GM18870 (cell line): ENCODE data around the gene THG1L.
A peak's percentile ranks its signal among the peaks of the same experiment; 100 is the strongest.
"Not testable (repeated sequence)": the region's sequence is repeated elsewhere in the genome, so short reads cannot be mapped to it uniquely, and the experiment has no call there.

Experiments
- ATAC-seq: cut with Tn5 transposase; IDR thresholded peaks from one replicate; pipeline ENCODE4 v1.9.1; 2021; ENCODE audit warnings: moderate library complexity; ENCODE audit not compliant: unreplicated experiment

The THG1L gene

DNA sequence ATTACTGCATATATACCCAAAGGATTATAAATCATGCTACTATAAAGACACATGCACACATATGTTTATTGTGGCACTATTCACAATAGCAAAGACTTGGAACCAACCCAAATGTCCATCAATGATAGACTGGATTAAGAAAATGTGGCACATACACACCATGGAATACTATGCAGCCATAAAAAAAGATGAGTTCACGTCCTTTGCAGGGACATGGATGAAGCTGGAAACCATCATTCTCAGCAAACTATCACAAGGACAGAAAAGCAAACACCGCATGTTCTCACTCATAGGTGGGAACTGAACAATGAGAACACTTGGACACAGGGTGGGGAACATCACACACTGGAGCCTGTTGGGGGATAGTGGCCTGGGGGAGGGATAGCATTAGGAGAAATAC, 4.6 kb upstream of the THG1L start:
- ATAC-seq: not testable (repeated sequence)

DNA sequence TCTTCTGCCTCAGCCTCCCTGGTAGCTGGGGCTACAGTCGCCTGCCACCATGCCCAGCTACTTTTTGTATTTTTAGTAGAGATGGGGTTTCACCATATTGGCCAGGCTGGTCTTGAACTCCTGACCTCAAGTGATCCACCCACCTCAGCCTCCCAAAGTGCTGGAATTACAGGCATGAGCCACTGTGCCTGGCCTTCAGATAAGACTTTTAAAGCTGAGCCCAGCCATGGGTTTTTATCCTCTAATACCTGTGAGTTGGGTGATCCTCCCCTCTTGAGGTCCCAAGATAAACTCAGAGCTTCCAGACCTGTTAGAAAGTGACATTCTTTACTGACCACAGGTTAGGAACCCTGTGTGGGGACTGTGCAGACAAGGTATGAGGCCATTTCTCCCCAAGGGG, 3.4 kb upstream of the THG1L start:
- ATAC-seq: not testable (repeated sequence)

DNA sequence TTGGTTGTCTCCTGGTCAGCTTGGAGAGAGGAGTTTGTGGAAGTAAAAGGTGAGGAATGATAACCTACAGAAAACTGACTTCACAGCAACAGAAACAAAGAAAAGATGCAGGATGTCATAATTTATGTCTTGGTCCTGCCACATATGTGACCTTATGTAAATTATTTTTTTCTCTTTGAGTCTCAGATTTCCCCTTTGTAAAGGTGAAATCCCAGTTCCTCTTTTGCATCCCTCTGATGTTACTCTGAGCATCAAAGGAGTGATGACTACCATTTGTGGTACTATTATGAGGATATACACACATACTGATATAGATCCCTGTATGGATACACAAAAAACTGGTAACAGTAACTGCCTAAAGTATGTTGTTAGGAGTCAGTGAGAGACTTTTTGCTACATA, 1.4 kb upstream of the THG1L start:
- ATAC-seq: peak; percentile 87

DNA sequence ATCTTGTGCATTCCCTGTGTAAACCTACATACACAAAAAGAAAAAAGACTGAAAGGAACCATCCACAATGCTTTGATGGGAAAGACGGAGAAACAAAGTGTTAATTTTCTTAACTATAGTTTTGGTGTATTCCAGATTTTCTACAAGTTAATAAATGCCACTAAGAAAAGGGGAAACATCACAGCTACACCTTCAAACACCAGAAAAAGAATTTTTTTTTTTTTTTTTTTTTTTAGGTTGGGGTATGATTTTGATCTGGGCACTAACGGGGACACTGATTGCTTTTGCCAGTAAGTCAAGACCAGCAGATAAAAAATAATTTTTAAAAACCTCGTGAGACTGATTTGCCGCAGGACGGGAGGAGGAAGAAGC, 334 bp upstream of the THG1L start:
- no peak for ATAC-seq

GRCh38 chr5:157732130-157732514, 902 bp downstream of the THG1L start:
- no peak for ATAC-seq

DNA sequence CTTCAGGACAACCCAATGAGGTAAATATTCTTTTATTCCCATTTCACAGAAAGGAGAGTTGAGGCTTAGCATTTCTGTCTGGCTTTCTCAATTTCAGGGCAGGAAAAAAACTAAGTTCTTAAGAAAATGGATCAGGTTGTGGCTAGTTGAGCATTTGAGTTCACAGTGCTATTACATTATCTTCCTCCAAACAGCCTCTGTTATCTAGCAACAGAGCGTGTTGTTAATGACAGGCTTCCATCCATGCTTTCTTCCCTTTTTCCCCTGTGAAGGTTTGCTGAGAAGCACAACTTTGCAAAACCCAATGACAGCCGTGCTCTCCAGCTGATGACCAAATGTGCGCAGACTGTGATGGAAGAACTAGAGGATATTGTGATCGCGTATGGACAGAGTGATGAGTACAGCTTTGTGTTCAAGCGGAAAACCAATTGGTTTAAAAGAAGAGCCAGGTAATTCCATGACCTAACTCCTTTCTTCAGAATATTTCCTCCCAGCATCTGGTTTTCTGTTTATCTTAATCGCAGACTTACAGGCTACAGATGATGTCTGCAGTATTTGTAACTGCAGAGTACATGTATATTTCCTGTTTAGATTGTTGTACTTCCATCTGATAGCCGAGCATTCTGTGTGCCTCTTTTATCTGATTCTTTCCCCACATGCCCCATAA, 1.5 kb downstream of the THG1L start:
- ATAC-seq: no peak

DNA sequence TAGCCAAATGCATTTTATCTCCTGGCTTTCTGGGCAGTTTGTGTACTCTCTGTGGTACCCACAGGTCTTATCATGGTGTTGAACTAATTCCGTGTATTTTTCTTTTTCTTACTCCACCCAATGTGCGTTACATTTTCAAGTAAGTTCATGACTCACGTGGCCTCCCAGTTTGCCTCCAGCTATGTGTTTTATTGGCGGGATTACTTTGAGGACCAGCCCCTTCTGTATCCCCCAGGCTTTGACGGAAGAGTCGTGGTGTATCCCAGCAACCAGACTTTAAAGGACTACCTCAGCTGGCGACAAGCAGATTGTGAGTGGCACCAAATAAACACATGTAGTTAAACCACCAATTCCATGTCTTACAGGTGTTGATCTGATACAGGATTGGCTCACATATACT, 3.2 kb downstream of the THG1L start:
- no peak for ATAC-seq

DNA sequence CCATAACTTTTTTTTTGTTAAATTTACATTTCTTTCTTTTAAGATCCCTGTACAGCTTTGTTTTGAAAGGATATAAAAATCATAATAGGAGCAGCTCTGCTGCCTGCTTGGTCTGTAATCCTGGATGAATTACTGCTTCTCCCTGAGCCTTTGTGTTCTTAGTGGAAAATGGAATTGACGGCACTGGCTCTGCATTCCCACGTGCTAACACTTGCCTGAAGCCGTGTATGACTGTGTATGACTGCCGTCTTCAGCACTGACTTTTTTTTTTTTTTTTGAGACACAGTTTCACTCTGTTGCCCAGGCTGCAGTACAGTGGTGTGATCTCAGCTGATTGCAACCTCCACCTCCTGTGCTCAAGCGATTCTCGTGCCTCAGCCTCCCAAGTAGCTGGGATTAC, 4.8 kb downstream of the THG1L start:
- no peak for ATAC-seq

- ATAC-seq: no peak
Observed at GRCh38 chr5:157739388-157740228, 8.4 kb downstream of the THG1L start.

DNA sequence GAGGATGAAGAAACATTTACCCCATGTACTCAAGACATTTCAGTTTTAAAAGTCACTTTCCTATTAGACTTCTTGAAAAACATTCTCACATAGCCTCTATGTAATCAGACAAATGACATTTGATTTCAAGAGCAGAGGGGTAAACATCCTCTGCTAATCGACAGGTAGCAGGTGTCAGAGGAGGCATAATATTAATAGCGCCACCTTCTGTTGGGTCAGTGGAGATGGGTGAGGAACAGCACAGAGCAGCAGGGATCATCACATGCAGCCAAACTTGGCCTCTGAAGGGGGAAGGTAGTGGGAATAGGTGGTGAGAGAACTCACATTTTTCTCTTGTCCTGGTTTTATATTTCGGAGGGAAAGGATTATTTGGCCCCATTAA, 9.0 kb downstream of the THG1L start:
- no peak for ATAC-seq

DNA sequence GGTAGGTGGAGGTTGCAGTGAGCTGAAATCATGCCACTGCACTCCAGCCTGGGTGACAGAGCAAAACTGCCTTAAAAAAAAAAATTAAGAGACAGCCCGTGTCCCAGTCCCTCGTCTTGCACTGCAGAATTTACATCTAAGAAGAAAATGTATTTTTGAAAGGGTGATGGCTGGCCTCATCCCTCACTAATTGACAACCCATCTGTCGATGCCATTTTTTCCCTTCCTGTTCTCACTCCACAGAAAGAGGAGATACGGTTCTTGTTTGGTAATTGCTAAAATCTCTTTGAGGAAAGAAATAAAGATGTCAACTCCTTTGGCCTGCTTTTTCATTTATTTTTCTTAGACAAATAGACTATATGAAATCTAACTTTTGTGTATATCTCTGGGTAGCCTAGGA, 9.9 kb downstream of the THG1L start:
- ATAC-seq: no peak

- ATAC-seq: peak; percentile 68
Observed at GRCh38 chr5:157743163-157744050, 12.2 kb downstream of the THG1L start, which contains the start of gene LSM11. Gene LSM11 (plus strand): TSS chr5:157743712. CDS start chr5:157743751, 39 bp downstream.

- ATAC-seq: no peak
Observed at GRCh38 chr5:157744051-157745011, 13.1 kb downstream of the THG1L start.

DNA sequence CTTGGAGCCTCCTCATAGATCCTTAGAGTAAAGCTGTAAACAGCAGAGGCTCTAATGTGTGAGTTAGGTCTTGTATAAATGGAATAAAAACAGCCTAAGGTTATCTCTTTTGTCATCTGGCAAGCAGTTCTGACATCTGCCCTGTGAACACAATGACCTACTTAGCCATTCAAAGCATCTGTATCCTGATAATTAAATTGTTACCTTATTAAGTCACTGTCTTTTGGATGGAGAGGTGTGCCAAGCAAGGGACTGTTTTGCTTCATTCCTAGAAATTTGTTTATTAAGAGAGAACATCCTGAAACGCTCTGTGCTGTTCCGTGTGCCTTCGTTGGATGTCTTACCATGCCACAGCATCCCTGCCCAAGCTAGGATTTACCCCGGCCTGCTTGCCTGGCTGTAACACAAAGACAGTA, 13.8 kb downstream of the THG1L start:
- no peak for ATAC-seq

GRCh38 chr5:157747173-157747740, 16.0 kb downstream of the THG1L start:
- ATAC-seq: no peak

DNA sequence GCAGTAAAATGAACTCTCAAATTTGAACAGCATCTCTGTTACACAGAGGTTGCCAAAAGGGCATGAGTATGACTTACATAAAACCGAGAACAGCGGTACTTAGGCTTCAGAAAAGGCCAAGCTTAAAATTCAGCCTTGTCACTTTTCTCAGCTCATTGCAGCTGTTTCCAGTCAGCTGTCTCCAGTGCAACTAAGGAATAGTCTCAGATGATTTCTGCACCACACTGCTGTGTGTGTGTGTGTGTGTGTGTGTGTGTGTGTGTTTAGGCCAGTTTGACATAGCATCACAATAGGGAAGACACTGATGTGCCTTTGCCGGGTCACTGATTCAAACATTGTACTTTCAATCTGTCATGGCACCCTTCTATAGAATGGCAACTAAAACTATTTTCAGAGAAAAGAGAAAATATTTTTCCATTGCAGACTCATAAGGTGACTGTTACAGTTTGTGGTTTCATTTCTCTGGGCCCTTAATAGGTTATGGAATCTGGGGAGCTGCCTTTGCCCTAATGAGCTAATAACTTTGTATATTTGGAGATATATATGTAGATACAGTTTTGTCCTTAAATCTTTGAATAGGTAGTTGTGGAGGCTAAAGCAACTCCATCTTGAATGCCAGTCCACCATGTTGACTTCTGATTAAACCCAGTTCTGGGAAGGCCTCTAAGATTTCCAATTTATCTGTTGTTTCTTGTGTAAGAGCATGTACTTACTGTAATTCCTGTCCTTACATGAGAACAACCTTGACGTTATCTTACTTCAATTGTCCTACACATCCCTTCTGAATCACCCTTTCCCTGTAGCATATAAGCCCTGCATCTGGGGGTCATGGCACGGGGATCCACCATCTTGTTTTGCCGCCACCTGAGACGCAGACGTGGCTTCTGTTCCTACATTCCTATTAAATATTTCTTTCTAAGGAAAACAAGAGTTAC, 16.8 kb downstream of the THG1L start:
- ATAC-seq: no peak

GRCh38 chr5:157748760-157749461, 17.7 kb downstream of the THG1L start:
- no peak for ATAC-seq

DNA sequence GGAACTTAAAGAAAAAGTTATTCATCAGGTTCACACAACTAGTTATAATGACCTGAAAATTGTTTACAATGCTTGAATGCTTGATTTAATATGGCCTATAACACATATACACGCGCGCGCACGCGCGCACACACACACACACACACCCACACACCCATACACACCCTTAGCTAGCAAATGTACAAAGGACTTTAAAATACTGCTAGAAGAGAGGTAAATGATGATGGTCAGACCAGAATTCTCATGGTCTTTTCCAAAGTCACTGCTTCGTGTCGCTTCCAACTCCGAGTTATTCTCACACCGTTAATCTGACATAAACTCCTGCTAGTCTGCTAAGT, 18.2 kb downstream of the THG1L start:
- no peak for ATAC-seq
